ENCODE measurements around the gene APOLD1. TPM values are rescaled to one million over a fixed set of nuclear protein-coding genes. Genes with fewer than 3 reads are reported as not detected.

APOLD1 gene
- total RNA-seq, 6 experiments from 2014 or later = 0.27 to 5.6 (median 1.2) TPM

DNA sequence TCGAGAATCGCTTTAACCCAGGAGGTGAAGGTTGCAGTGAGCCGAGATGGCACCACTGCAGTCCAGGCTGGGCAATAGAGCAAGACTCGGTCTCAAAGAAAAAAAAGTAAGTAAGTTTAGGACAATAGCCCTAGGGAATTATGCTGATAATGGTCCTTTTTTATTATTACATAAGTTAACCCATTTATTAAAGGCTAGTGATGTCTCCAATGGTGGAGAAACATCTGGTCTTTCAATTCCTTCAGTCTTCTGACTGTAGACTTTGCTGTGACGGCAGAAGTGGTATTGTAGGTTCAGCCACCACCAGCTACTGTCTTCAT is 55.1 kb downstream of the APOLD1 start:
- TF ChIP-seq POLR2A (IDR thresholded peaks at IDR 0.05) = no peak
- TF ChIP-seq, protein P1, sequence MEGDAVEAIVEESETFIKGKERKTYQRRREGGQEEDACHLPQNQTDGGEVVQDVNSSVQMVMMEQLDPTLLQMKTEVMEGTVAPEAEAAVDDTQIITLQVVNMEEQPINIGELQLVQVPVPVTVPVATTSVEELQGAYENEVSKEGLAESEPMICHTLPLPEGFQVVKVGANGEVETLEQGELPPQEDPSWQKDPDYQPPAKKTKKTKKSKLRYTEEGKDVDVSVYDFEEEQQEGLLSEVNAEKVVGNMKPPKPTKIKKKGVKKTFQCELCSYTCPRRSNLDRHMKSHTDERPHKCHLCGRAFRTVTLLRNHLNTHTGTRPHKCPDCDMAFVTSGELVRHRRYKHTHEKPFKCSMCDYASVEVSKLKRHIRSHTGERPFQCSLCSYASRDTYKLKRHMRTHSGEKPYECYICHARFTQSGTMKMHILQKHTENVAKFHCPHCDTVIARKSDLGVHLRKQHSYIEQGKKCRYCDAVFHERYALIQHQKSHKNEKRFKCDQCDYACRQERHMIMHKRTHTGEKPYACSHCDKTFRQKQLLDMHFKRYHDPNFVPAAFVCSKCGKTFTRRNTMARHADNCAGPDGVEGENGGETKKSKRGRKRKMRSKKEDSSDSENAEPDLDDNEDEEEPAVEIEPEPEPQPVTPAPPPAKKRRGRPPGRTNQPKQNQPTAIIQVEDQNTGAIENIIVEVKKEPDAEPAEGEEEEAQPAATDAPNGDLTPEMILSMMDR (IDR thresholded peaks at IDR 0.05) = no peak
- no peaks in the 10 kb centered on the region for H3K27me3 ChIP-seq
- H3K4me3 ChIP-seq = no peak overlapping the region
- intact Hi-C loops (cut with DNase I) = no loop called here
- H3K9me3 ChIP-seq = no peaks in the 10 kb centered on the region
- DNase-seq (no peak), ATAC-seq (no peak)
- H3K27ac ChIP-seq = no peak overlapping the region
- H3K36me3 ChIP-seq = no peaks in the 10 kb centered on the region
- H3K4me1 ChIP-seq = no peaks in the 10 kb centered on the region
- WGBS (ENCODE audit: insufficient coverage, low coverage, low lambda C conversion rate, missing lambda C conversion rate) = 91% methylated on average over 5 of the region's 5 CpGs

MicroRNAs encoded within 50 kb of the gene (microRNA counts, 767-probe panel; counts per million panel counts)
- 237 counts per million for microRNA hsa-miR-613

Small RNAs within 50 kb of the gene (microRNA-seq; reads per million reads assigned to microRNA genes)
- gene MIR613 = 0 reads per million in 2 donors

Small RNAs within 50 kb of the gene (small RNA-seq; reads per million reads assigned to genes)
- gene AC007215.1 (0 reads per million in 2 experiments), gene MIR613 (0 reads per million in 2 experiments)

Other genes starting within 250 kb of the APOLD1 start
- 10 to 100 TPM; 41.9 to 74.2 (median 48.4) TPM for gene DUSP16, start 222.8 kb upstream of the APOLD1 start, total RNA-seq
- gene CREBL2, start 173.8 kb upstream of the APOLD1 start, total RNA-seq = 10 to 100 TPM; 24.3 to 28.5 (median 26.8) TPM
- under 1 TPM in 1 of 6 experiments, not detected in 5; 0.11 TPM for gene GPR19, start 89.5 kb upstream of the APOLD1 start, total RNA-seq
- 10 to 100 TPM; 18.3 to 28.6 (median 24.5) TPM for gene CDKN1B, start 68.3 kb upstream of the APOLD1 start, total RNA-seq
- 10 to 100 TPM; 23.8 to 30.2 (median 25.3) TPM for gene DDX47, start 27.7 kb downstream of the APOLD1 start, total RNA-seq
- gene GPRC5A, start 105.9 kb downstream of the APOLD1 start, total RNA-seq = under 1 TPM; 0.35 to 0.80 (median 0.44) TPM
- not detected for gene GPRC5D, start 166.5 kb downstream of the APOLD1 start, total RNA-seq
- gene HEBP1, start 214.6 kb downstream of the APOLD1 start, total RNA-seq = 100 to 1,000 TPM in 1 of 6 experiments, 10 to 100 TPM in 5; 45.8 to 100 (median 68.9) TPM